ENCODE data around the gene PIP4K2B.
"Not testable (repeated sequence)": the region's sequence is repeated elsewhere in the genome, so short reads cannot be mapped to it uniquely, and the experiment has no call there.

PIP4K2B gene

GRCh38 chr17:38799501-38800236 lies at the start of gene PIP4K2B:
Gene PIP4K2B, minus strand, starts transcription at chr17:38799556. Its CDS starts 132 bp downstream, at chr17:38799424.
- in situ Hi-C loops (cut with HindIII; ENCODE audit: low sequenced_read_pairs), result no loop called here

GRCh38 chr17:38848557-38848891 lies 49.2 kb upstream of the PIP4K2B start:
- in situ Hi-C loops (cut with HindIII; ENCODE audit: low sequenced_read_pairs), result no loop called here

- in situ Hi-C loops (cut with HindIII; ENCODE audit: low sequenced_read_pairs), result no loop called here
These were observed 45.0 kb upstream of the PIP4K2B start for GRCh38 chr17:38844261-38844757.

- in situ Hi-C loops (cut with HindIII; ENCODE audit: low sequenced_read_pairs), result no loop called here
These were observed 26.4 kb upstream of the PIP4K2B start for GRCh38 chr17:38825762-38826247.

GRCh38 chr17:38824899-38825761 lies 25.8 kb upstream of the PIP4K2B start, which contains the start of gene CWC25:
Gene CWC25, minus strand, starts transcription at chr17:38825321. Its CDS starts 138 bp downstream, at chr17:38825183.
- in situ Hi-C loops (cut with HindIII; ENCODE audit: low sequenced_read_pairs), result no loop called here

- in situ Hi-C loops (cut with HindIII; ENCODE audit: low sequenced_read_pairs), result no loop called here
These were observed 16.3 kb upstream of the PIP4K2B start for GRCh38 chr17:38815576-38816193.

- in situ Hi-C loops (cut with HindIII; ENCODE audit: low sequenced_read_pairs), result no loop called here
These were observed 10.5 kb upstream of the PIP4K2B start for GRCh38 chr17:38809828-38810227.

GRCh38 chr17:38800237-38800760 lies 943 bp upstream of the PIP4K2B start:
- in situ Hi-C loops (cut with HindIII; ENCODE audit: low sequenced_read_pairs), result no loop called here

GRCh38 chr17:38798614-38799500 lies 499 bp downstream of the PIP4K2B start:
- in situ Hi-C loops (cut with HindIII; ENCODE audit: low sequenced_read_pairs), result no loop called here

GRCh38 chr17:38797828-38798227 lies 1.5 kb downstream of the PIP4K2B start:
- in situ Hi-C loops (cut with HindIII; ENCODE audit: low sequenced_read_pairs), result no loop called here

- in situ Hi-C loops (cut with HindIII; ENCODE audit: low sequenced_read_pairs), result no loop called here
These were observed 2.2 kb downstream of the PIP4K2B start for GRCh38 chr17:38797158-38797490.

- in situ Hi-C loops (cut with HindIII; ENCODE audit: low sequenced_read_pairs), result no loop called here
These were observed 2.8 kb downstream of the PIP4K2B start for GRCh38 chr17:38796451-38797157.

- in situ Hi-C loops (cut with HindIII; ENCODE audit: low sequenced_read_pairs), result no loop called here
These were observed 5.1 kb downstream of the PIP4K2B start for GRCh38 chr17:38794221-38794620.

- in situ Hi-C loops (cut with HindIII; ENCODE audit: low sequenced_read_pairs), result no loop called here
These were observed 8.2 kb downstream of the PIP4K2B start for GRCh38 chr17:38791162-38791561.

GRCh38 chr17:38790148-38790707 lies 9.1 kb downstream of the PIP4K2B start:
- in situ Hi-C loops (cut with HindIII; ENCODE audit: low sequenced_read_pairs), result not testable (repeated sequence)

GRCh38 chr17:38789185-38789584 lies 10.2 kb downstream of the PIP4K2B start:
- in situ Hi-C loops (cut with HindIII; ENCODE audit: low sequenced_read_pairs), result no loop called here

GRCh38 chr17:38787999-38788398 lies 11.4 kb downstream of the PIP4K2B start:
- in situ Hi-C loops (cut with HindIII; ENCODE audit: low sequenced_read_pairs), result not testable (repeated sequence)

GRCh38 chr17:38786372-38786771 lies 13.0 kb downstream of the PIP4K2B start:
- in situ Hi-C loops (cut with HindIII; ENCODE audit: low sequenced_read_pairs), result no loop called here

- in situ Hi-C loops (cut with HindIII; ENCODE audit: low sequenced_read_pairs), result no loop called here
These were observed 16.1 kb downstream of the PIP4K2B start for GRCh38 chr17:38783227-38783626.
